Endothelial cell of umbilical vein (primary cell): ENCODE measurements around the gene FRMD5.

ENCODE experiments used
- EZH2 ChIP-seq: IDR thresholded peaks from 2 replicates; pipeline ENCODE4 v1.6.1; 2012; ENCODE audit warnings: borderline replicate concordance, low read depth, mild to moderate bottlenecking, moderate library complexity, low read length, inconsistent platforms; ENCODE audit not compliant: severe bottlenecking
- JUN ChIP-seq: IDR thresholded peaks from 2 replicates; pipeline ENCODE4 v1.6.1; 2011; ENCODE audit warnings: borderline replicate concordance, low read depth; ENCODE audit not compliant: insufficient read length, insufficient read depth
- MYC ChIP-seq: IDR thresholded peaks from one replicate; pipeline ENCODE4 v1.6.1; 2011; ENCODE audit warnings: mild to moderate bottlenecking, low read depth, low read length
- POLR2A ChIP-seq: IDR thresholded peaks from 2 replicates; pipeline ENCODE4 v1.6.1; 2012; ENCODE audit warnings: low read depth, mild to moderate bottlenecking, control low read depth, low read length
- POLR2AphosphoS5 ChIP-seq: IDR thresholded peaks from 2 replicates; pipeline ENCODE4 v1.6.1; 2012; ENCODE audit warnings: low read depth, mild to moderate bottlenecking, control low read depth, low read length, moderate library complexity; ENCODE audit not compliant: insufficient read depth
- TF ChIP-seq, protein P1 (sequence below), 2 donors: IDR thresholded peaks; 1 replicate in 1 of 2; 2 replicates in 1 of 2; pipeline ENCODE4 v1.5.1; 2011; ENCODE audit warnings: low read length in 2 of 2, mild to moderate bottlenecking in 2 of 2, moderate library complexity in 2 of 2, control low read depth in 1 of 2, inconsistent platforms in 1 of 2, low read depth in 1 of 2; ENCODE audit not compliant: insufficient read depth in 1 of 2; ENCODE audit errors: extremely low read depth in 1 of 2
- TF ChIP-seq, protein P2 (sequence below): IDR thresholded peaks from 2 replicates; pipeline ENCODE4 v1.6.1; 2011; ENCODE audit not compliant: insufficient read depth, insufficient read length

DNA sequence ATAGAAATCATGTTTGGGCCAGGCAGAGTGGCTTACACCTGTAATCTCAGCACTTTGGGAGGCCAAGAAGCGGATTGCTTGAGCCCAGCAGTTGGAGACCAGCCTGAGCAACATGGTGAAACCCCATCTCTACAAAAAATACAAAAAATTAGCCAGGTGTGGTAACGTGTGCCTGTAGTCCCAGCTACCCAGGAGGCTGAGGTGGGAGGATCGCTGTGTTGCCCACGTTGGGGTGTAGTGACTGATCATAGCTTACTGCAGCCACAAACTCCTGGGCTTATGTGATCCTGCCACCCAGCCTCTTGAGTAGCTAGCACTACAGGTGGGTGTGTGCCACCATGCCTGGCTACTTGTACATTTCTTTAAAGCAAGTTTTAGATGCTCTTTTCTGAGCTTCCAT is 254.0 kb downstream of the FRMD5 start:
- TF ChIP-seq POLR2A, result no peak
- TF ChIP-seq, protein P1, sequence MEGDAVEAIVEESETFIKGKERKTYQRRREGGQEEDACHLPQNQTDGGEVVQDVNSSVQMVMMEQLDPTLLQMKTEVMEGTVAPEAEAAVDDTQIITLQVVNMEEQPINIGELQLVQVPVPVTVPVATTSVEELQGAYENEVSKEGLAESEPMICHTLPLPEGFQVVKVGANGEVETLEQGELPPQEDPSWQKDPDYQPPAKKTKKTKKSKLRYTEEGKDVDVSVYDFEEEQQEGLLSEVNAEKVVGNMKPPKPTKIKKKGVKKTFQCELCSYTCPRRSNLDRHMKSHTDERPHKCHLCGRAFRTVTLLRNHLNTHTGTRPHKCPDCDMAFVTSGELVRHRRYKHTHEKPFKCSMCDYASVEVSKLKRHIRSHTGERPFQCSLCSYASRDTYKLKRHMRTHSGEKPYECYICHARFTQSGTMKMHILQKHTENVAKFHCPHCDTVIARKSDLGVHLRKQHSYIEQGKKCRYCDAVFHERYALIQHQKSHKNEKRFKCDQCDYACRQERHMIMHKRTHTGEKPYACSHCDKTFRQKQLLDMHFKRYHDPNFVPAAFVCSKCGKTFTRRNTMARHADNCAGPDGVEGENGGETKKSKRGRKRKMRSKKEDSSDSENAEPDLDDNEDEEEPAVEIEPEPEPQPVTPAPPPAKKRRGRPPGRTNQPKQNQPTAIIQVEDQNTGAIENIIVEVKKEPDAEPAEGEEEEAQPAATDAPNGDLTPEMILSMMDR (IDR thresholded peaks at IDR 0.05; ENCODE audit: extremely low read depth in 1 of 2, insufficient read depth in 1 of 2, low read depth in 1 of 2, low read length in 2 of 2), result no peak
- TF ChIP-seq POLR2AphosphoS5, result no peak
- TF ChIP-seq EZH2, result no peak
- no peak for TF ChIP-seq JUN
- TF ChIP-seq MYC, result no peak
- TF ChIP-seq, protein P2, sequence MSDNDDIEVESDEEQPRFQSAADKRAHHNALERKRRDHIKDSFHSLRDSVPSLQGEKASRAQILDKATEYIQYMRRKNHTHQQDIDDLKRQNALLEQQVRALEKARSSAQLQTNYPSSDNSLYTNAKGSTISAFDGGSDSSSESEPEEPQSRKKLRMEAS, result no peak
